Aorta (tissue), 5 donors: ENCODE results near the gene ST14. TPM values are rescaled to one million over a fixed set of nuclear protein-coding genes. Genes with fewer than 3 reads are reported as not detected.

Source experiments
- ATAC-seq: fragments of 200-7000 bp; cut with Tn5 transposase; one replicate; pipeline ENCODE4 v1.9.1; 2022; ENCODE audit warnings: moderate library complexity; ENCODE audit not compliant: low FRiP score
- DNase-seq, 2 donors: peaks; one replicate each; pipeline ENCODE4 v3.0.0-alpha.2; 2020
- H3K27ac ChIP-seq, 2 donors: one replicate each; pipeline ENCODE4 v1.5.1; 2013; ENCODE audit warnings: low read length in 2 of 2, mild to moderate bottlenecking in 2 of 2, moderate library complexity in 2 of 2, control low read depth in 1 of 2, inconsistent platforms in 1 of 2, low read depth in 1 of 2
- H3K27me3 ChIP-seq, 2 donors: one replicate each; pipeline ENCODE4 v1.6.1; 2013; ENCODE audit warnings: control low read depth in 1 of 2, low read length in 1 of 2, mild to moderate bottlenecking in 1 of 2, moderate library complexity in 1 of 2; ENCODE audit not compliant: insufficient read depth in 2 of 2, control insufficient read depth in 1 of 2
- H3K36me3 ChIP-seq, 2 donors: one replicate each; pipeline ENCODE4 v1.6.1; 2013; ENCODE audit warnings: control low read depth in 1 of 2, low read length in 1 of 2, mild to moderate bottlenecking in 1 of 2; ENCODE audit not compliant: insufficient read depth in 2 of 2, control insufficient read depth in 1 of 2
- H3K4me1 ChIP-seq, 2 donors: one replicate each; pipeline ENCODE4 v1.6.1; 2013; ENCODE audit warnings: low read length in 2 of 2, control low read depth in 1 of 2, mild to moderate bottlenecking in 1 of 2, moderate library complexity in 1 of 2; ENCODE audit not compliant: insufficient read depth in 2 of 2, control insufficient read depth in 1 of 2
- H3K4me3 ChIP-seq, 2 donors: one replicate each; pipeline ENCODE4 v1.5.1; 2013; ENCODE audit warnings: low read length in 2 of 2, control low read depth in 1 of 2, mild to moderate bottlenecking in 1 of 2
- H3K9me3 ChIP-seq: one replicate; pipeline ENCODE4 v1.6.1; 2013; ENCODE audit warnings: mild to moderate bottlenecking, low read length; ENCODE audit not compliant: control insufficient read depth
- WGBS, 2 donors: extraction: QIAGEN DNeasy Blood & Tissue Kit; methylation state at CpG; one replicate each; pipeline ENCODE4 v1.1.7; 2013; 5-methylcytosine and 5-hydroxymethylcytosine counted together
- intact Hi-C, 2 donors: fragments of 100-400 bp; cut with DNase I; formaldehyde crosslinking; loops; one replicate each; pipeline versions ENCODE4 v1.14.2 to v1.15.0; 2022
- polyA plus RNA-seq, 2 donors: library from polyadenylated mRNA; stranded (reverse); fragments of 200-250 nt; gene quantifications; one replicate each; pipeline ENCODE4 v1.2.3, GENCODE V29; 2013
- total RNA-seq, 2 donors: library from RNA; stranded (reverse); fragmentation: NEBNext Ultra II Directional; extraction: Animal tissue kit (Norgen Biotek cat#: 25700); gene quantifications; one replicate each; pipeline ENCODE4 v1.2.1, GENCODE V29; 2021
- donor health status: healthy with polysubstance abuse.
- donor health status: Bipolar disorder and iron deficiency.
- donor health status: DM: no; HTN: no; CAD: no.
- donor health status: DM: no; HTN: no; CAD: no.
- donor health status: DM: yes; HTN: yes; CAD: no.

ST14 gene
- total and polyA plus RNA-seq, 4 donors: 0.74 to 14.4 (median 6.1) TPM

GRCh38 chr11:130151196-130151595 lies 8.4 kb upstream of the ST14 start:
- H3K27ac ChIP-seq: no peak overlapping the region
- DNase-seq: no peak
- no peaks in the 10 kb centered on the region for H3K4me1 ChIP-seq
- ATAC-seq: no peak
- H3K36me3 ChIP-seq: no peaks in the 10 kb centered on the region
- 75 to 84% methylated on average over 1 of the region's 1 CpG for WGBS, 2 donors
- no peak overlapping the region for H3K4me3 ChIP-seq
- intact Hi-C loops: no loop called here
- no peaks in the 10 kb centered on the region for H3K9me3 ChIP-seq
- no peaks in the 10 kb centered on the region for H3K27me3 ChIP-seq

GRCh38 chr11:130156108-130157022 lies 3.2 kb upstream of the ST14 start:
- WGBS, 2 donors: 84% methylated on average over 11 of the region's 11 CpGs
- Histone ChIP-seq H3K36me3 (no peaks in the 10 kb centered on the region), H3K27ac (no peak overlapping the region), H3K4me3 (no peak overlapping the region), H3K27me3 (no peaks in the 10 kb centered on the region), H3K4me1 (no peaks in the 10 kb centered on the region), H3K9me3 (no peaks in the 10 kb centered on the region)
- intact Hi-C loops: no loop called here
- ATAC-seq: no peak
- no peak for DNase-seq

GRCh38 chr11:130157101-130157500 lies 2.5 kb upstream of the ST14 start:
- H3K4me1 ChIP-seq: no peaks in the 10 kb centered on the region
- H3K4me3 ChIP-seq: no peak overlapping the region
- intact Hi-C loops: no loop called here
- H3K9me3 ChIP-seq: no peaks in the 10 kb centered on the region
- 93% methylated on average over 8 of the region's 8 CpGs for WGBS, 2 donors
- H3K36me3 ChIP-seq: no peaks in the 10 kb centered on the region
- ATAC-seq (no peak), DNase-seq (no peak)
- no peaks in the 10 kb centered on the region for H3K27me3 ChIP-seq
- no peak overlapping the region for H3K27ac ChIP-seq

GRCh38 chr11:130157840-130158239 lies 1.7 kb upstream of the ST14 start:
- Histone ChIP-seq H3K9me3 (no peaks in the 10 kb centered on the region), H3K4me1 (no peaks in the 10 kb centered on the region), H3K4me3 (no peak overlapping the region), H3K27me3 (no peaks in the 10 kb centered on the region), H3K27ac (no peak overlapping the region), H3K36me3 (no peaks in the 10 kb centered on the region)
- intact Hi-C loops: no loop called here
- WGBS, 2 donors: 72 to 78% methylated on average over 3 of the region's 3 CpGs
- DNase-seq (no peak), ATAC-seq (no peak)

GRCh38 chr11:130159139-130159538 lies 443 bp upstream of the ST14 start:
- no peaks in the 10 kb centered on the region for H3K36me3 ChIP-seq
- no peak for DNase-seq
- no peaks in the 10 kb centered on the region for H3K9me3 ChIP-seq
- ATAC-seq: no peak
- H3K27me3 ChIP-seq: no peaks in the 10 kb centered on the region
- no peak overlapping the region for H3K4me3 ChIP-seq
- WGBS, 2 donors: 65 to 75% methylated on average over 14 of the region's 14 CpGs
- intact Hi-C loops: no loop called here
- no peak overlapping the region for H3K27ac ChIP-seq
- H3K4me1 ChIP-seq: no peaks in the 10 kb centered on the region

- intact Hi-C loops: no loop called here
- DNase-seq: no peak
- Histone ChIP-seq H3K9me3 (no peaks in the 10 kb centered on the region), H3K27me3 (no peaks in the 10 kb centered on the region), H3K4me3 (no peak overlapping the region), H3K27ac (no peak overlapping the region), H3K36me3 (no peaks in the 10 kb centered on the region), H3K4me1 (no peaks in the 10 kb centered on the region)
- WGBS, 2 donors: 57 to 60% methylated on average over 19 of the region's 19 CpGs
- no peak for ATAC-seq
Observed at GRCh38 chr11:130160498-130161155, 1.0 kb downstream of the ST14 start.

DNA sequence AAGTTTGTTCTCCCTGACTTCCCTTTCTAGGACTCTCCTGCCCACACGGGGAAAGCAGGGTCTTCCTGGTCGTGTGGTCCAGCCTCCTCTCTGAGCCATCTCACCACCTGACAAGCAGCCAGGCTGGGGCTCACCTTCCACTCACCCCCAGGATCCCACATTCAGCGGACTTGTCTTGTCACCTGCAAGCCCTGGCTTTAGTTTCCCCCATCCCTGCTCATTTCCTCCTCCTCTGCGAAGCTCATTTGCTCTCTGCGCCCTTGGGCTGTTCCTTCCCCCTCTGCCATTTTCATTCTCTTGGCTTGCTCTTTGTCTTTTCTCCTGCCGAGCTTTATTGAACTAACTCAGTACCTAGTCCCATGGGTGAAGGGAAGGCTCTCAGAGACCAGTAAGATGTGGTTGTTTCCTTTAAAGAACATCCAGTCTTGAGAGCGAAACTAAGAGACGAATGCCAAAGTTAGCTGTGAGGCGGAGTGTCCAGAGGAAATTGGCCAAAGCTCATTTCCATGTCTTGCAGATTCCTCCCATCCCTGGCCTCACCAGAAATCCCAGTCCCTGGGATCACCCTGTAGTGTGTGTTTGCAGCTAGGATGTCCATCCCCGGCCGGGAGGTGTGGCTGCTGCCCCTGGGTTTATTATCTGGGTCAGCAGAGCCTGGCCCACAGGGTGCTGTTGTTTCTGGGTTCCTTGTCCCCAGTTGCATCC lies 2.0 kb downstream of the ST14 start:
- ATAC-seq (no peak), DNase-seq (no peak)
- H3K9me3 ChIP-seq: no peaks in the 10 kb centered on the region
- no peaks in the 10 kb centered on the region for H3K36me3 ChIP-seq
- intact Hi-C loops: no loop called here
- no peak overlapping the region for H3K4me3 ChIP-seq
- H3K4me1 ChIP-seq: no peaks in the 10 kb centered on the region
- no peaks in the 10 kb centered on the region for H3K27me3 ChIP-seq
- 84 to 85% methylated on average over 11 of the region's 11 CpGs for WGBS, 2 donors
- H3K27ac ChIP-seq: no peak overlapping the region

- H3K4me3 ChIP-seq: no peak overlapping the region
- peak in 1 of 2 donors; percentile 74 for DNase-seq
- intact Hi-C loops: no loop called here
- H3K27ac ChIP-seq: no peak overlapping the region
- H3K27me3 ChIP-seq: no peaks in the 10 kb centered on the region
- no peaks in the 10 kb centered on the region for H3K4me1 ChIP-seq
- no peaks in the 10 kb centered on the region for H3K9me3 ChIP-seq
- no peaks in the 10 kb centered on the region for H3K36me3 ChIP-seq
- WGBS, 2 donors: 87 to 96% methylated on average over 5 of the region's 5 CpGs
- ATAC-seq: no peak
Observed at GRCh38 chr11:130162733-130163132, 3.2 kb downstream of the ST14 start.
